Heart left ventricle (tissue), 16 donors: ENCODE measurements around the gene RAB12. TPM values are rescaled to one million over a fixed set of nuclear protein-coding genes. Genes with fewer than 3 reads are reported as not detected.

Source experiments
- ATAC-seq, 4 donors: fragments of 200-7000 bp; cut with Tn5 transposase; one replicate each; pipeline ENCODE4 v1.9.1; 2020 to 2022; ENCODE audit warnings: moderate library complexity in 4 of 4, mild to moderate bottlenecking in 3 of 4, moderate number of reproducible peaks in 1 of 4
- DNase-seq, 5 donors: peaks; one replicate each; pipeline ENCODE4 v3.0.0-alpha.2; 2020
- H3K27ac ChIP-seq, 12 donors: fragments of 200-600 bp; sonication (generic) in 4 of 12; one replicate each; pipeline versions ENCODE4 v1.5.0 to v1.8.0; 2016 to 2022; ENCODE audit warnings: mild to moderate bottlenecking in 2 of 12
- H3K27me3 ChIP-seq, 9 donors: fragments of 200-600 bp; sonication (generic) in 2 of 9; one replicate each; pipeline versions ENCODE4 v1.5.1 to v1.8.0; 2016 to 2022; ENCODE audit warnings: mild to moderate bottlenecking in 3 of 9
- H3K36me3 ChIP-seq, 9 donors: fragments of 200-600 bp; sonication (generic) in 2 of 9; one replicate each; pipeline versions ENCODE4 v1.5.0 to v1.8.0; 2018 to 2022; ENCODE audit warnings: mild to moderate bottlenecking in 2 of 9
- H3K4me1 ChIP-seq, 12 donors: fragments of 200-600 bp; sonication (generic) in 4 of 12; one replicate each; pipeline versions ENCODE4 v1.5.0 to v1.8.0; 2016 to 2022; ENCODE audit warnings: mild to moderate bottlenecking in 3 of 12
- H3K4me3 ChIP-seq, 12 donors: fragments of 200-600 bp; sonication (generic) in 4 of 12; one replicate each; pipeline versions ENCODE4 v1.5.0 to v1.8.0; 2017 to 2022; ENCODE audit warnings: mild to moderate bottlenecking in 9 of 12, moderate library complexity in 4 of 12
- H3K9me3 ChIP-seq, 12 donors: fragments of 200-600 bp; sonication (generic) in 4 of 12; one replicate each; pipeline versions ENCODE4 v1.5.0 to v1.8.0; 2016 to 2022; ENCODE audit warnings: mild to moderate bottlenecking in 1 of 12
- POLR2A ChIP-seq, 2 donors: fragments of 450-650 bp; IDR thresholded peaks; one replicate each; pipeline ENCODE4 v1.6.1; 2017; ENCODE audit warnings: antibody characterized with exemption in 2 of 2, mild to moderate bottlenecking in 2 of 2, moderate library complexity in 2 of 2
- WGBS, 4 donors: extraction: QIAGEN DNeasy Blood & Tissue Kit in 2 of 4; methylation state at CpG; one replicate each; pipeline versions ENCODE4 v1.1.5 to v1.1.7; 2013 to 2018; 5-methylcytosine and 5-hydroxymethylcytosine counted together
- intact Hi-C, 10 donors: fragments of 100-400 bp; cut with DNase I; formaldehyde crosslinking; loops; one replicate each; pipeline versions ENCODE4 v1.11.1 to v1.14.2; 2022
- polyA plus RNA-seq, 2 donors: library from polyadenylated mRNA; stranded (reverse); fragments of 200-250 nt; gene quantifications; one replicate each; pipeline ENCODE4 v1.2.3, GENCODE V29; 2013
- total RNA-seq, 9 donors: library from RNA; depleted of rRNA in 2 of 9; stranded (reverse); fragments of >200 nt in 2 of 9; fragmentation: NEBNext Ultra II Directional in 3 of 9; extraction: Animal tissue kit (Norgen Biotek cat#: 25700) in 3 of 9; gene quantifications; one replicate each; pipeline versions ENCODE4 v1.1.0 to v1.2.4, GENCODE V29; 2016 to 2023
- TF ChIP-seq, protein P1 (sequence below), 12 donors: fragments of 200-600 bp; sonication (generic) in 4 of 12; IDR thresholded peaks; one replicate each; pipeline versions ENCODE4 v1.5.0 to v1.8.0; 2018 to 2022; ENCODE audit warnings: antibody characterized with exemption in 12 of 12, mild to moderate bottlenecking in 5 of 12
- donor health status: ischemic (EF 13 %, LVEDD 7.1; RV severe dilation, severe dysfunction).
- donor health status: healthy with polysubstance abuse.
- donor health status: DM: no; HTN: yes; CAD: no.
- donor health status: DM: no; HTN: no; CAD: no.
- donor health status: ischemic (EF 25% LVEDD 6.9; RV normal size, moderate dysfunction).
- donor health status: ischemic (EF 25% LVEDD 5.7; RV mildly dilated, moderate dysfunction).
- donor health status: healthy.
- donor health status: DM: yes; HTN: yes; CAD: no.
- donor health status: ischemic (EF 35%, LVEDD 5.7; RV mildly dilated, moderate dysfunction).
- donor health status: nonischemic (EF 11% LVEDD 7.7; RV severe dilation, severe dysfunction).
- donor health status: DM: yes; HTN: yes; CAD: no.
- donor health status: PGD.
- donor health status: ischemic (EF 29% LVEDD 5.4; RV normal size, mild dysfunction).
- donor health status: nonischemic (EF 23%, LVEDD 6.1; RV moderate dilation, normal function).

RAB12 gene
- total and polyA plus RNA-seq, 11 donors, result 51.5 to 123 (median 82.3) TPM

DNA sequence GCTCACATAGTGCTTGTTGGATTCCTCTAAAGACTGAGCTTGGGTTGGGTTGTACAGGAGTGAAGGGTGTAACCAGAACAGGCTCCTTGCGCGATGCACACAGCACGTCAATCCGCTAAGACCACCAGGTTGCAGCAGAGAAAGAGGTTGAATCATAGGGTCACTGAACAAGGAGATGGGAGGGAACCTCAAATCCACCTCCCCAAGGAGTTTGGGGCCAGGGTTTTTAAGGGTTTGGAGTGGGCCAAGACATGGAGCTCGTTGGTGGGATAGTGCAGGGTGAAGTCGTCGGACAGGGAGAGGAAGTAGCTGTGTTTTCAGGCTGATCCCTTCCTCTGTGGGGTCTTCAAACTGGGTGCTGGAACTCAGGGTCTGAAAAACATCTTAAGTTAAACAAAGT, 75.3 kb downstream of the RAB12 start:
- H3K27me3 ChIP-seq, result no peaks in the 10 kb centered on the region
- H3K27ac ChIP-seq, result no peak overlapping the region
- DNase-seq (no peak), ATAC-seq (no peak)
- no peaks in the 10 kb centered on the region for H3K36me3 ChIP-seq
- no peaks in the 10 kb centered on the region for H3K9me3 ChIP-seq
- H3K4me1 ChIP-seq, result no peaks in the 10 kb centered on the region
- TF ChIP-seq, protein P1, sequence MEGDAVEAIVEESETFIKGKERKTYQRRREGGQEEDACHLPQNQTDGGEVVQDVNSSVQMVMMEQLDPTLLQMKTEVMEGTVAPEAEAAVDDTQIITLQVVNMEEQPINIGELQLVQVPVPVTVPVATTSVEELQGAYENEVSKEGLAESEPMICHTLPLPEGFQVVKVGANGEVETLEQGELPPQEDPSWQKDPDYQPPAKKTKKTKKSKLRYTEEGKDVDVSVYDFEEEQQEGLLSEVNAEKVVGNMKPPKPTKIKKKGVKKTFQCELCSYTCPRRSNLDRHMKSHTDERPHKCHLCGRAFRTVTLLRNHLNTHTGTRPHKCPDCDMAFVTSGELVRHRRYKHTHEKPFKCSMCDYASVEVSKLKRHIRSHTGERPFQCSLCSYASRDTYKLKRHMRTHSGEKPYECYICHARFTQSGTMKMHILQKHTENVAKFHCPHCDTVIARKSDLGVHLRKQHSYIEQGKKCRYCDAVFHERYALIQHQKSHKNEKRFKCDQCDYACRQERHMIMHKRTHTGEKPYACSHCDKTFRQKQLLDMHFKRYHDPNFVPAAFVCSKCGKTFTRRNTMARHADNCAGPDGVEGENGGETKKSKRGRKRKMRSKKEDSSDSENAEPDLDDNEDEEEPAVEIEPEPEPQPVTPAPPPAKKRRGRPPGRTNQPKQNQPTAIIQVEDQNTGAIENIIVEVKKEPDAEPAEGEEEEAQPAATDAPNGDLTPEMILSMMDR (IDR thresholded peaks at IDR 0.05), result no peak
- no peak for TF ChIP-seq POLR2A (IDR thresholded peaks at IDR 0.05)
- no peak overlapping the region for H3K4me3 ChIP-seq
- 92 to 94% (median 93%) methylated on average over 7 of the region's 7 CpGs for WGBS, 4 donors
- intact Hi-C loops, result no loop called here

GRCh38 chr18:8685141-8685913, 76.1 kb downstream of the RAB12 start:
- no peak for ATAC-seq
- 63 to 76% (median 72%) methylated on average over 13 of the region's 13 CpGs for WGBS, 4 donors

GRCh38 chr18:8685914-8686216, 76.6 kb downstream of the RAB12 start:
- no peaks in the 10 kb centered on the region for H3K27me3 ChIP-seq
- H3K4me1 ChIP-seq, result no peaks in the 10 kb centered on the region
- H3K4me3 ChIP-seq, result no peak overlapping the region
- H3K9me3 ChIP-seq, result no peaks in the 10 kb centered on the region
- intact Hi-C loops, result no loop called here
- ATAC-seq (no peak), DNase-seq (no peak)
- H3K36me3 ChIP-seq, result no peaks in the 10 kb centered on the region
- H3K27ac ChIP-seq, result no peak overlapping the region
- TF ChIP-seq, protein P1 (IDR thresholded peaks at IDR 0.05), result no peak
- TF ChIP-seq POLR2A (IDR thresholded peaks at IDR 0.05), result no peak
- 88 to 95% (median 92%) methylated on average over 8 of the region's 8 CpGs for WGBS, 4 donors

More at GRCh38 chr18:8685141-8685913, 76.1 kb downstream of the RAB12 start:
- no peaks in the 10 kb centered on the region for H3K4me1 ChIP-seq
- intact Hi-C loops, result no loop called here
- DNase-seq, result no peak
- no peak for TF ChIP-seq POLR2A (IDR thresholded peaks at IDR 0.05)
- TF ChIP-seq, protein P1 (IDR thresholded peaks at IDR 0.05), result no peak
- no peaks in the 10 kb centered on the region for H3K36me3 ChIP-seq
- no peak overlapping the region for H3K27ac ChIP-seq
- no peaks in the 10 kb centered on the region for H3K27me3 ChIP-seq
- H3K9me3 ChIP-seq, result no peaks in the 10 kb centered on the region
- no peak overlapping the region for H3K4me3 ChIP-seq

- Histone ChIP-seq H3K27me3 (no peaks in the 10 kb centered on the region), H3K4me3 (no peak overlapping the region), H3K36me3 (no peaks in the 10 kb centered on the region), H3K4me1 (no peaks in the 10 kb centered on the region), H3K27ac (no peak overlapping the region), H3K9me3 (no peaks in the 10 kb centered on the region)
- DNase-seq, result no peak
- intact Hi-C loops, result no loop called here
- no peak for ATAC-seq
- no peak for TF ChIP-seq POLR2A (IDR thresholded peaks at IDR 0.05)
- TF ChIP-seq, protein P1 (IDR thresholded peaks at IDR 0.05), result no peak
- 54 to 65% (median 59%) methylated on average over 6 of the region's 6 CpGs for WGBS, 4 donors
Measured at GRCh38 chr18:8686611-8687010, 77.4 kb downstream of the RAB12 start.
